ENCODE measurements around the gene TMEM14B. TPM values are rescaled to one million over a fixed set of nuclear protein-coding genes. Genes with fewer than 3 reads are reported as not detected.
A peak's percentile ranks its signal among the peaks of the same experiment; 100 is the strongest.
"Not testable (repeated sequence)": the region's sequence is repeated elsewhere in the genome, so short reads cannot be mapped to it uniquely, and the experiment has no call there.

TMEM14B gene
- 120 and 122 TPM in 2 replicates for total RNA-seq (2014; rRNA removed; shearing (Covaris generic))
- 183 and 194 TPM in 2 replicates for polyA plus RNA-seq (2015; cell fraction: cytosol; rRNA removed)
- polyA plus RNA-seq (2015; cell fraction: nucleus; rRNA removed): 62.6 and 63.2 TPM in 2 replicates

GRCh38 chr6:10747251-10747972 lies at the start of gene TMEM14B:
TSS of gene TMEM14B (plus strand) at chr6:10747805. CDS start at chr6:10749246, 1,441 bp downstream.
- peak; percentile 96 for DNase-seq (ENCODE audit: low read depth)

- no peak for DNase-seq (ENCODE audit: low read depth)
Measured at GRCh38 chr6:10713962-10714361, 33.6 kb upstream of the TMEM14B start.

GRCh38 chr6:10719296-10719963 lies 28.2 kb upstream of the TMEM14B start:
- DNase-seq (ENCODE audit: low read depth): peak; percentile 60

- DNase-seq (ENCODE audit: low read depth): no peak
Measured at GRCh38 chr6:10719964-10720264, 27.7 kb upstream of the TMEM14B start.

- peak; percentile 20 for DNase-seq (ENCODE audit: low read depth)
Measured at GRCh38 chr6:10720265-10720959, 27.2 kb upstream of the TMEM14B start.

- peak; percentile 66 for DNase-seq (ENCODE audit: low read depth)
Measured at GRCh38 chr6:10720960-10721849, 26.4 kb upstream of the TMEM14B start.

- DNase-seq (ENCODE audit: low read depth): no peak
Measured at GRCh38 chr6:10721850-10722569, 25.6 kb upstream of the TMEM14B start.

- no peak for DNase-seq (ENCODE audit: low read depth)
Measured at GRCh38 chr6:10722570-10722819, 25.1 kb upstream of the TMEM14B start.

- peak; percentile 99 for DNase-seq (ENCODE audit: low read depth)
Measured at GRCh38 chr6:10722820-10723566, 24.6 kb upstream of the TMEM14B start, which contains the start of gene TMEM14C. TSS of gene TMEM14C (plus strand) at chr6:10723070. CDS start at chr6:10724614, 1,544 bp downstream.

GRCh38 chr6:10723567-10723881 lies 24.1 kb upstream of the TMEM14B start:
- DNase-seq (ENCODE audit: low read depth): no peak

GRCh38 chr6:10725044-10725443 lies 22.6 kb upstream of the TMEM14B start:
- no peak for DNase-seq (ENCODE audit: low read depth)

DNA sequence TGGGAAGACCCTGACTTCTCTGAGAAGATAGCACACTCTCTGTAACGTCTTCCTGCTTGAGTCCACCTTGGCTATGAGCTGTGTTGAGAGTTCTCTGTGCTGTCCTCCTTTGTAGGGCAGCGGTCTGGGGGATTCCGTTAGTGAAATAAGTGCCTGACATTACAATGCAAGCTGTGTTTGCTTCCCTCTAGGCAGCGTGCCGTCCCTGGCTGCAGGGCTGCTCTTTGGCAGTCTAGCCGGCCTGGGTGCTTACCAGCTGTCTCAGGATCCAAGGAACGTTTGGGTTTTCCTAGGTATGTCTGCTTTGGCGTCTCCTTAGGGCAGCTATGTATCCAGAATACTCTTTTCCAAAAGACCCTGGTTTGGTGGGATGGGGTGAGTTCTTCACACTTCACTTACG lies 21.9 kb upstream of the TMEM14B start:
- DNase-seq (ENCODE audit: low read depth): no peak

- DNase-seq (ENCODE audit: low read depth): no peak
Measured at GRCh38 chr6:10730254-10730653, 17.4 kb upstream of the TMEM14B start.

DNA sequence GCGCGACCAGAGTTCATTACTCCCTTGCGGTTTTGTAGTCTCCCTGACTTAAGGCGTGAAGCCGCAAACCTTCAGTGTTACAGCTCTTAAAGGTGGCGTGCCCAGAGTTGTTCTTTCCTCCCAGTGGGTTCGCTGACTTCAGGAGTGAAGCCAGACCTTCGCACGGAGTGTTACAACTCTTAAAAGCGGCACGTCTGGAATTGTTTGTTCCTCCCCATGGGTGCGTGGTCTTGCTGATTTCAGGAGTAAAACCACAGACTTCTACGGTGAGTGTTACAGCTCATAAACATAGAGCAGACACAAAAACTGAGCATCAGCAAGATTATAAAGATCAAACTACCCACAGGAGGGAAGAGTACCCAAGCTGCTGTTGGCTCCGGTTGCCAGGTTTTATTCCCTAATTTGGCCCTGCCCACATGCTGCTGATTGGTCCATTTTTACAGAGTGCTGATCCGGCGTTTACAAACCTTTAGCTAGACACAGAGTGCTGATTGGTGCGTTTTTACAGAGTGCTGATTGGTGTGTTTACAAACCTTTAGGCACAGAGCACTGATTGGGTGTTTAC lies 14.4 kb upstream of the TMEM14B start:
- DNase-seq (ENCODE audit: low read depth): no peak

- no peak for DNase-seq (ENCODE audit: low read depth)
Measured at GRCh38 chr6:10733863-10734262, 13.7 kb upstream of the TMEM14B start.

DNA sequence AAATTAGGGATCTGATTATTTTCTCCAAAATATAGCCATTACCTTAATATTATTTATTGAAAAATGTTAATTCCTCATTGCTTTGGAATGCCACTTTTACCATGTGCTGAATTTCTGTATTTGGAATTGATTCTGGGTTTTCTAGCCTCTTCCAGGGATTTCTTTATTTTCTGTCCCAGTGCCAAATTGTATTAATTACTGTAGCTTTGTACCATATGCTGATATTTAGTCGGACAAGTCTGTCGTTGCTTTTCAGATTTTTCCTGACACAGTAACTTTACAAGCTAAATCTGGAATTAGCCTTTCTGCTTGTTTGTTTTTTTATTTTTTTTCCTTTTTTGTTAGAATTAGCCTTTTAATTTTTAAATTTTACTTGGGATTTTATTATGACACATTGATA lies 10.9 kb upstream of the TMEM14B start:
- DNase-seq (ENCODE audit: low read depth): no peak

- DNase-seq (ENCODE audit: low read depth): no peak
Measured at GRCh38 chr6:10740061-10740460, 7.5 kb upstream of the TMEM14B start.

- DNase-seq (ENCODE audit: low read depth): not testable (repeated sequence)
Measured at GRCh38 chr6:10741643-10742042, 6.0 kb upstream of the TMEM14B start.

DNA sequence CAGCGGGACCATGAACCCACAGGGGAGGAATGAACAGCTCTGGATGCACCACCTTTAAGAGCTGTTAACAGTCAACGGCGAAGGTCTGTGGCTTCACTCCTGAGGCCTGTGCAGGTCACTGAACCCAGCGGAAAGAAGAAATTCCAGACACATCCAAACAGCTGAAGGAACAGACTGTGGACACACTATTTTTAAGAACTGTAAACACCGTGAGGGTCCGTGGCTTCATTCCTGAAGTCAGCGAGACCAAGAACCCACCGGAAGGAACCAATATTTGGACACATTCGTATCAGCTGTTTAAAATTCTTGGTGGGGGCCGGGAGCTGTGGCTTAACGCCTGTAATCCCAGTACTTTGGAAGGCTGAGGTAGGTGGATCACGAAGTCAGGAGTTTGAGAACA lies 5.4 kb upstream of the TMEM14B start:
- no peak for DNase-seq (ENCODE audit: low read depth)

DNA sequence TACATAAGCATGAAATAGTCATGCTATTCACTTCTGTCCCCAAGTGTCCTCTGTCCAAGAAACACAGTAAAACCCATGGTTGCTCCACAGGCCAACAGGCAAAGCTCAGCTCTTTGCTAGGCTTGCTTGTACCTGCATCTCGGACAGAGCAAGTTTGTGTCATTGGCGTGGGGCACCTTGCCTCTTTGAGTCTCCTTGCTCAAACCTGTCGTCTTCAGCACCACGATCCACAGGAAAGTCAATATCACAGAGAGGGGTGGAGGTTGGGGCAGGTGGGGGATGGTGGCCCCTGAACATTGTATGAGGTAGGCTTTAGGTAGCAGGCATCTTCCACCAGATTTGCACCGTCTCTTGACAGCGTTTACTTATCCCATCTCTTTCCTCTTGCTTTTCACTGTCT lies 4.1 kb upstream of the TMEM14B start:
- no peak for DNase-seq (ENCODE audit: low read depth)
